NCI-H2196 (cell line): ENCODE data around the gene VNN1.
"Not testable (repeated sequence)": the region's sequence is repeated elsewhere in the genome, so short reads cannot be mapped to it uniquely, and the experiment has no call there.

ENCODE experiments used
- DNase-seq: peaks from one replicate; lab custom pipeline; 2025; ENCODE audit not compliant: unreplicated experiment; lab: John Stamatoyannopoulos, UW

The VNN1 gene

DNA sequence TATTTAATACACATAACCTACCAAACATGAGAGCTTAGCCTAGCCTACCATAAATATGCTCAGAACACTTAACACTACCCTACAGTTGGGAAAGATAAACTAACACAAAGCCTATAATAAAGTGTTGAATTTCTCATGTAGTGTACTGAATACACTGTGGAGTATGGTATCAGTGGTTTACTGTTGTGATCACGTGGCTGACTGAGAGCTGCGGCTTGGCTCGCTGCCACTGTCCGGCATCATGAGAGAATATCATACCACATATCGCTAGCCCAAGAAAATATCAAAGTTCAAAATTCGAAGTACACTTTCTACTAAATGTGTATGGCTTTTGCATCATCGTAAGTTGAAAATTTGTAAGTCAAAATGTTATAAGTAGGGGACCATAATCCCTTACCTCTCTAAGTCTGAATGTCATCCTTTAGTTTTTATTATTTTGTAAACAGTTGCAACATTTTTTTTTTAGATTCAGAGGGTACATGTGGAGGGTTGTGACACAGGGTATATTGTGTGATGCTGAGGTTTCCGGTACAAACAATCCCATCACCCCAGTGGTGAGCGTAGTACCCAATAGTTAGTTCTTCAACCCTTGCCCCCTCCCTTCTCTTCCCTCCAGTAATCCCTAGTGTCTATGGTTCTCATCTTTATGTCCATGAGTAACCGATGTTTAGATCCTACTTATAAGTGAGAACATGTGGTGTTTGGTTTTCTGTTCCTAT is 40.3 kb downstream of the VNN1 start:
- DNase-seq, result peak; percentile 12

GRCh38 chr6:132671295-132671694 is 42.6 kb downstream of the VNN1 start:
- DNase-seq, result no peak

- peak; percentile 43 for DNase-seq
These were observed 44.1 kb downstream of the VNN1 start for GRCh38 chr6:132669690-132670291.

DNA sequence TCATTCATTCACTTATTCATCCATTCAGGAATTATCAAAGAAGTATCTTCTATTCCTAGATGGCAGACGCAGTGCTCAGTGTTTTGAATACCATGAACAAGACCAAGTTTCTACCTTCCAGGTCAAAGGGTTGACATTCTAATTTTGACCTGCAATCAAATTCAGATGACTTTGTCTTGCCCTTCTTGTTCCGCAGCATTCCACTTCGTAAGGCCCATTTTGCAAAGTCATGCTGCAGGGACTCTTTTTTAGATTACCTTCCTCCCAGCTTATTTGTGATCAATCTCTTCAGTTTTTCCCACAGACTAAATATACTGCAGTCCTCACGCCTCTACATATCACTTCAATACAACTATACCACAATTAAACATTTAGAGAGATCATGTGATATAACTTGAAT is 47.7 kb downstream of the VNN1 start:
- DNase-seq, result no peak

GRCh38 chr6:132664309-132665034 is 49.4 kb downstream of the VNN1 start:
- DNase-seq, result no peak

DNA sequence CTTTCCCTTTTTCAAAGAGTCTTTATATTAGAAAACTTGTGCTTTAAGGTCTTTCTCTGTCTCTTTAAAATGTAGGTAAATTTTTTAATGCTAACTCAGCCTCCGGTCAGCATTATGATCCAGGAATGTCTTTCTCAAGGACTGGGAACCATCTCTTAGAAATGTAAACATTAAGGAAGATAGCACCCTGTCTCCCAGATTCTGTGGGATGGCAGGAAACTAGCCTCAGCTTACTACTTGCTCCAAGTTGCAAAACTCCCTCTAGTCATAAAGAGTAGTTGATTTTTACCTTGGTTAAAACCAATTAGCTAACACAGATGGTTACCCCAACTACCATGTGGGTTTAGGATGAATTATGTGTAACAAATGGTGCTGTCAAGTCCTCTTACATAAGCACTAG is 50.2 kb downstream of the VNN1 start:
- DNase-seq, result no peak

- DNase-seq, result no peak
These were observed 51.9 kb downstream of the VNN1 start for GRCh38 chr6:132661906-132662305.

- no peak for DNase-seq
These were observed 54.8 kb downstream of the VNN1 start, which contains the start of gene TAAR1 for GRCh38 chr6:132659082-132659481. Gene TAAR1 (minus strand): TSS chr6:132659182. CDS start chr6:132646003, 13,179 bp downstream.

DNA sequence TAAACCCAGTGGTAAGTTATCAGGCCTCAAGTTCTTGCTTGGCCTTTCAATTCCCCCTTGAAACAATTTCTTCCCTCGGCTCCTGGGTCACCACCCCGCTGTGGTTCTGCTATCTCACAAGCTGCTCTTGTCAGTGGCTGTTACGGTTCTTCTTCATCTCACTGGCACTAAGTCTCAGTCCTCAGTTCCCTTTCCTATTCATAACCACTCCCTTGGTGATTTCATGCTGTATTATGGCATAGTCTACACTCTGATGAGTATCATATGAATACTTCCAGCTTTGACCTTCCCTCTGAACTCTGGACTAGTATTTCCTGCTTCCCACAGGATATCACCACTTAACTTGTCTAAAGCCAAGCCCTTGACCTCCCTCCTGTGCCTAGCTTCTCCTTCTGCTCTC is 62.8 kb downstream of the VNN1 start:
- DNase-seq, result no peak

GRCh38 chr6:132650429-132650828 is 63.4 kb downstream of the VNN1 start:
- DNase-seq, result no peak

DNA sequence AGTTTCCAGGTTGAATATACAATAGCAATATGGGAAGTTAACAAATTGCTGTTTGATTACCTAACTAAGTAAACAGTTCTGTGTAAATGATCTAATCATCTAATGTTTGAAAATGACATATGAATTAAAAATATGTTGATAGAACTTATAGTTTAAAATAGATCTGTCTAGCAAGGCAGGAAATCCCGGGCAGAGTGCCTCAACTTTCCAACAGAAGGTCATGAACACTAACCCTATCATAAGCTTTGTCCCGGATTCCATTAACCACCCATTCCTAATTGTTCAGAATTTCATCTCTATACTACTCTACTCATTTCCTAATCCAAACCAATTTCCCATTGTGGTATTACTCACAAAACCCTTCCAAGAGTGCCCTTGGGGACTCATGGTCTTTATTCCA is 65.0 kb downstream of the VNN1 start:
- DNase-seq, result no peak

DNA sequence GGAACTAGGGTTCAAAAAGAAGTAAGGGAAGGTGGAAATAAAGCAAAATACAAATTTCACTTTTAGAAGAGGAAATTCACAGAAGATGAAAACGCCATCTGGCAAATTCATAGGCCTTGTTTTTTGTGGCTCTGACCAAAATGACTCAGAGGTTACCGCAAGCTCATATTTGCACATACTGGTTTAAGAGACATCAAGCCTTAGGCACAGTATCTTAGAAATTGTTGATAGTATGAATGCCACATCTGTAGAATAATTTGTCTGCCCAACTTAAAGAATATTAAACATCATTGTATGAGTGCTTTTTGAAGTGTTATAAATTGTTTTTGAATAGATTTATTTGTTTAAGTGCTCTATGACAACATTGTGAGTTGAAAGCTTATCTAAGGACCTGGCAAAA is 65.5 kb downstream of the VNN1 start:
- DNase-seq, result no peak

- no peak for DNase-seq
These were observed 70.3 kb downstream of the VNN1 start for GRCh38 chr6:132643547-132643946.

DNA sequence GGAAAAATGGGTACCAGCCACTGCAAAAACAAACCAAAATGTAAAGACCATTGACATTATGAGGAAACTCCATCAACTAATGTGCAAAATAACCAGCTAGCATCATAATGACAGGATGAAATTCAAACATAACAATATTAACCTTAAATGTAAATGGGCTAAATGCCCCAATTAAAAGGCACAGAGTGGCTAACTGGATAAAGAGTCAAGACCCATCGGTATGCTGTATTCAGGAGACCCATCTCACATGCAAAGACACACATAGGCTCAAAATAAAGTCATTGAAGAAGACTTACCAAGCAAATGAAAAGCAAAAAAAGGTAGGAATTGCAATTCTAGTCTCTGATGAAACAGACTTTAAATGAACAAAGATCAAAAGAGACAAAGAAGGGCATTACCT is 76.7 kb downstream of the VNN1 start:
- DNase-seq, result not testable (repeated sequence)

DNA sequence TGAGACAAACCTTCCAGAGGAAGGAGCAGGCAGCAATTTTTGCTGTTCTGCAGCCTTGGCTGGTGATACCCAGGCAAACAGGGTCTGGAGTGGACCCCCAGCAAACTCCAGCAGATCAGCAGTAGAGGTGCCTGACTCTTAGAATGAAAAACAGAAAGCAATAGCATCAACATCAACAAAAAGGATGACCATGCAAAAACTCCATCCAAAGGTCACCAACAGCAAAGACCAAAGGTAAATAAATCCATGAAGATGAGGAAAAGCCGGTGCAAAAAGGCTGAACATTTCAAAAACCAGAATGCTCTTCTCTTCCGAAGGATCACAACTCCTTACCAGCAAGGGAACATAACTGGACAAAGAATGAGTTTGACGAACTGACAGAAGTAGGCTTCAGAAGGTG is 77.9 kb downstream of the VNN1 start:
- DNase-seq, result not testable (repeated sequence)

- not testable (repeated sequence) for DNase-seq
These were observed 78.6 kb downstream of the VNN1 start for GRCh38 chr6:132635288-132635687.

GRCh38 chr6:132634796-132635195 is 79.1 kb downstream of the VNN1 start:
- no peak for DNase-seq

GRCh38 chr6:132633362-132633761 is 80.5 kb downstream of the VNN1 start:
- no peak for DNase-seq
